Measurements from ENCODE around the gene TREH.
"Not testable (repeated sequence)": the region's sequence is repeated elsewhere in the genome, so short reads cannot be mapped to it uniquely, and the experiment has no call there.

- TF ChIP-seq CTCF (IDR thresholded peaks at IDR 0.05; ENCODE audit: low read depth, low read length); POLR2A (IDR thresholded peaks at IDR 0.05; ENCODE audit: extremely low read depth, insufficient read length); MYC (IDR thresholded peaks at IDR 0.05; ENCODE audit: low read depth, low read length); MAX (IDR thresholded peaks at IDR 0.05; ENCODE audit: low read depth, low read length): not testable (repeated sequence)
These were observed 42.1 kb upstream of the TREH start for GRCh38 chr11:118721478-118722015.

All from NB4 (cell line).